SH-SY5Y (cell line): ENCODE data around the gene BLOC1S4.

Experiments used
- GATA2 ChIP-seq: IDR thresholded peaks from 2 replicates; pipeline ENCODE4 v1.6.1; 2011; ENCODE audit warnings: mild to moderate bottlenecking, low read depth, low read length
- GATA3 ChIP-seq: IDR thresholded peaks from 2 replicates; pipeline ENCODE4 v1.6.1; 2011; ENCODE audit warnings: low read depth, mild to moderate bottlenecking, low read length, moderate library complexity

Gene BLOC1S4

DNA sequence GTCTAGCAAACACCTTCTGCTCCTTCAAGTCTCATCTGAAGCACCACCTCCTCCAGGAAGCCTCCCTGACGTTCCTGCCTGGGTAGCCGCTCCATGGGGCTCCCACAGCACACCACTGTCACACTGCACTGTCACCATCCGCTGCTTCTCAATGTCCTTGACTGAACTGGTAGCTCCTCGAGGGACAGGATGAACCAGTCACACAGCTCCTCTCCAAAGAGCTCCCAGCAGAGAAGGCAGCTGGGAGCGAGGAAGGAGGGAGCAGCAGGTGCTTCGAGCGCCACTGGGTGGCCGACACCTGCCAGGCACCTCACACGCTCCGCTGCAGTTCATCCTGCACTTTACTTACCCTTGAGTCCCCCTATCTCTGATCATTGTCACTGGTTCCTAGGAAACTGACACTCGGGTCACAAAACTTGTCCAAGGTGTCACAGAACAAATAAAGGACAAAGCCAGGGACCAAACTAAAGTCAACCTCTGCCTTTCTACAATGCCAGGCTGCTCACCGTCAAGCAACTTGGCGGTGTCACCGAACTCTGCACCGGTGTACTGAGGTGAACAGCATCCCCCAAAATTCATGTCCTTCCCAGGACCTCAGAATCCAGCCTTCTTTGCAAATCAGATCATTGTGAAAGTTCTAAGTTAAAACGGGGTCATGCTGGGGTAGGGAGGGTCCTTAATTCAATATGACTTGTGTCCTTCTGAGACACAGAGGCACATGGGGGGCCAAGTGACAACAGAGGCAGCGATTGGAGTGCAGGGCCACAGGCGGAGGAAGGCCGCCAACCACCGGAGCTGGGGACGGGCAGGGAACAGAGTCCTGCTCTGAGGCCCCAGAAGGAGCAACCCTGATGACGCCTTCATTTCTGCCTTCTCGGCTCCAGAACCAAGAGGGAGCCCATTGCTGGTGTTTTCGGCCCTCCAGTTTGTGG lies 27.8 kb upstream of the BLOC1S4 start:
- TF ChIP-seq GATA2 = no peak
- no peak for TF ChIP-seq GATA3

DNA sequence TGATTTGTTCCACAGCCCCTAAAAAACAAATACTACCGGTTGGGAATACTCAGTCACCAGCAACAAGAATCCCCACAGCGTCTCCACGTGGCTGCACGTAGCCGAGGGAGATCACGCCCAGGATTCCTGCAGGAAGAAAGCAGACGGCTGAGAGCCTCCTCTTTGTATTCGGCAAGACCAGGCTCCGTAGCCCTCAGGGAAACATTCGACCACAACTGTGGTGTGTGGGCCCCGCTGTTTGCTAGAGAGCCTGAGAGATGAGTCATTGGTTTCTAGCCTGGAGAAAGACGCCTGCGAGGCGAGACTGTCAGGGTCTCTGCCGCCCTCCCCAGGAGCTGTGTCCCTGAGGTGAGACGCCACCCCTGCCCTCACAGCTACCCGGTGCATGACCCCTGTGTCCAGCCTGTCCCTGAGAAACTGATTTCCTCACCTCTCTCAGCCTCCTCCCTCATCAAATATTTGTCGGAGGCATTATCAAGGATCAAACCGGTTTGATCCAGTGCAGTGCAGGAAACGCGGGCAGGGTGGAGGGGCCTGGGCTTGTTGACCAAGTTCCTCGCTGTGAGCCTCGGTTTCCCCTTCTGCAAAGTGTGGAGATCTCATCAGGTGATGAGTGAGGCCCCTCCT lies 27.0 kb upstream of the BLOC1S4 start:
- TF ChIP-seq GATA3 (no peak), GATA2 (no peak)

DNA sequence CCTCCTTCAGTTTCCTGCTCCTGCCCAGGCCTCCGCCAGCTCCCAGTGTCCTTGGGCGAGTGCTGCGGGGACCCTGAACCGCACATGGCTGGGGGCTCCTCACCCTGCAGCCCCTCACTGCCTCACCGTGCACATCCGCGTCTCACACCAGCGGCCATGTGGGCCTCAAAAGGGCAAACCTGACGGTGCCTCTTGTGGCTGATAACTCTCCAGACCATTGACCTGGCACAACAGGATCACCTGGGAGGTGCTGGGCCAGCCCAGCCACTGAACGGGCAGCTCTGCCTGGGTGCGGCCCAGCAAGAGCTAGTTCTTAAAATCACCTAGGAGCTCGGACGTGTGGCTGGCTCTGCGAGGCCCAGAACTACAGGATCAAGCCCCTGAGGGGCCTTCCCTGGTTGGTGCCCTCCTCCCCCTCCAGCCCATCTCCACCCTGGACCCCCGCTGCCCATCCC lies 26.4 kb upstream of the BLOC1S4 start:
- no peak for TF ChIP-seq GATA2
- TF ChIP-seq GATA3 = no peak

DNA sequence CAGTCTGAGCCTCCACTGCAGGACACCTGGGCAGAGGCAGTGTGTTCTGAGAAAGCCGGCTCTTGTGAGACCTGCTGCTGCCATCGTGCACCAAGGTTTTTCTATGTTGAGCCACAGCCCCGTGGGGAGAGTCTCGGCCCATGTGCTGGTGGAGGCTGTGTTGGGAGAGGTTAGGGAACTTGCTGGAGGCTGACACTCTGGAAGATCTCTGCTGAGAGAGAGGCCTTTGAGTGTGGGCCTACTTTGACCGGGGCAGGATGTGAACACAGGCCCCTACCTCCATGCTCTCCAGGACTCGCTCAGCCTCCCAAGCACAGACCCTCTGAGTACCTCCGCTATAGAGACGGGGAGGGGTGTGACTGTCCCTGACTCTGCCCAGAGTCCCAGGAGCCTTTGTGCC lies 23.6 kb upstream of the BLOC1S4 start:
- TF ChIP-seq GATA2 = no peak
- no peak for TF ChIP-seq GATA3

DNA sequence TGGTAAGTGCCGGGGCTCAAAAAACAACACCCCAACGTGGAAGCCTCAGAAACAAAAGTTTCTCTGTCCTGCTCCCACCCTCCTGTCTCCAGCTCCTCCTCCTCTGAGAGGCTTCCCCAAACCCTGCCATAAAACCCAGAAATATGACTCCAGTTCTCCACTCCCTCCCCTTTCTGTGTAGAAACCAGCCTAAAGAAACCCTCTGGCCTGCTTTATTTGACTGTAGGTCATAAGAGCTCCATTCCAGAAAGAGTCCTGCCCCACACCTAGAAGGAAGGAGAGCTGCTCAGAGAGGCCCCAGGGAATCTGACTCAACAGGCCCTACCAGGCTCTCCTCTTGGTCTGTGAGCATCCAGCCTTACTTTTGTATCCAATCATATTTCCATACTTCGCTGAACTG lies 23.2 kb upstream of the BLOC1S4 start:
- TF ChIP-seq GATA3 (no peak), GATA2 (no peak)

DNA sequence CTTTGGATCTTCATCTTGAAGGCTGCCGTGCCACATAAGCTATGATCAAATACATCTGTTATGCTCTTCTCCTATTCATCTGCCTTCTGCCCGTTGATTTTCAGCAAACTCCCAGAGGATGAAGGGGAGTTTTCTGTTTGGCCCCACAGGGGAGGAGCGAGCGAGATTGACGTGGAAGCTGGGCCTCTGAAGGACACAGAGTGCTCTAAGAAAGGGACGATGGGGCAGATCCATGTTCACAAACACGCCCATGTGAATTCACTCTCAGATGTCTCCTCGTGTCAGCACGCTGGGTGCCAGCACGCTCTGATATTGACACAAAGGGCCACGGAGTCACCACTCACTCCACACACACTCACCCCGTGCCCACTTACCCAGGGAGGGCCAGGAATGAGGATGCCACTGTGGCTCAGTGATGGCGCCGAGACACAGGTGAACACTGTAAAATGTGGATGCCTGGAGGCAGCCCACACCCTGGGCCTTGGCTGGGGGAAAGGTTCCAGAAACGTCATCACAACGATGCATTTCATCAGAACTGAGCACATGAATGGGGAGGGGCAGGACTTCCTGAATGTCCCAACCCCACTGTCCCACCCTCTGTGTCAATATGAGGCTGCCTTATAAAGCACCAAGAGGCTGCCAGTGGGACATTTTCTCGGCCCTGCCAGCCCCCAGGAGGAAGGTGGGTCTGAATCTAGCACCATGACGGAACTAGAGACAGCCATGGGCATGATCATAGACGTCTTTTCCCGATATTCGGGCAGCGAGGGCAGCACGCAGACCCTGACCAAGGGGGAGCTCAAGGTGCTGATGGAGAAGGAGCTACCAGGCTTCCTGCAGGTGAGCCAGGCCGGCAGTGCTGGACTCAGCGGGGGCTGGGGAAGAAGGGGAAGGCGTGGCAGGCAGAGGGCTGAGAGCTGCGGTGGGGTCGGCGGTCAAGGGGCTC lies 22.5 kb upstream of the BLOC1S4 start, which contains the start of gene S100P:
TSS of gene S100P (plus strand) at position 648 of the 946 bp plus-strand sequence. CDS start at position 703, 55 bp downstream.
- TF ChIP-seq GATA3 (no peak), GATA2 (no peak)

DNA sequence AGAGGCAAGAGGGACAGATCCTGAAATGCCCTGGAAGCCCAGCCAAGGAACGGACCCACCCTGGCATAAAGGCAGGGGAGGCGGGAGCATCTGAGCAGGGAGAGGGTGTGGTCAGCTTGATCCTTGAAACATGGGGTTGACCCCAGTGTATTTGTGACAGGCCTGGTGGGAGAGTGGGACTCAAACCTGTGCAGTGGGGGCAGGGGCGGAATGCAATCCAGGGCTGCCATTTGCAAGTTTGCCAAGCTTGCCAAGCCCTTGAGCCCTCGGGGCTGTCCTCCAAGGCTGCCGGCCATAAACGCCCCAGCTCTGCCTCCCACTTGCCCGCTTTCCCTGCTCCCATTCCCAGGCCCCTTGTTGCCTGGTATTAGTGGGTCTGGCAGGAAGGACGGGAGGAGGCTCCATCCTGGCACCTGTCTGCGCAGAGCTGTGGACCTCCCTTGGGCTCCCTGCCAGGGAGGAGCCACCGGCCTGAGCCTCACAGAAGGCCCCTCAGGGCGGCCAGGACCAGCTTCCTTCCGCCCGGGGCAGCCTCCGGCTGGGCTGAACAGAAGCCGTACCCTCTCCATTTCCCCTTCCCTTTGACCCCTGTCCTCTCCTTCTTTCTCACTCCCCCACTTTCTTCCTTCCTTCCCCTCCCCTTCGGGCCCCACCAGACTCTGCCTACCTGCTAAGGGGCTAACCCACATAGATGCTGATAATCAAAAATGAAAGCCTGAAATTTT lies 21.6 kb upstream of the BLOC1S4 start:
- TF ChIP-seq GATA3 (no peak), GATA2 (no peak)

DNA sequence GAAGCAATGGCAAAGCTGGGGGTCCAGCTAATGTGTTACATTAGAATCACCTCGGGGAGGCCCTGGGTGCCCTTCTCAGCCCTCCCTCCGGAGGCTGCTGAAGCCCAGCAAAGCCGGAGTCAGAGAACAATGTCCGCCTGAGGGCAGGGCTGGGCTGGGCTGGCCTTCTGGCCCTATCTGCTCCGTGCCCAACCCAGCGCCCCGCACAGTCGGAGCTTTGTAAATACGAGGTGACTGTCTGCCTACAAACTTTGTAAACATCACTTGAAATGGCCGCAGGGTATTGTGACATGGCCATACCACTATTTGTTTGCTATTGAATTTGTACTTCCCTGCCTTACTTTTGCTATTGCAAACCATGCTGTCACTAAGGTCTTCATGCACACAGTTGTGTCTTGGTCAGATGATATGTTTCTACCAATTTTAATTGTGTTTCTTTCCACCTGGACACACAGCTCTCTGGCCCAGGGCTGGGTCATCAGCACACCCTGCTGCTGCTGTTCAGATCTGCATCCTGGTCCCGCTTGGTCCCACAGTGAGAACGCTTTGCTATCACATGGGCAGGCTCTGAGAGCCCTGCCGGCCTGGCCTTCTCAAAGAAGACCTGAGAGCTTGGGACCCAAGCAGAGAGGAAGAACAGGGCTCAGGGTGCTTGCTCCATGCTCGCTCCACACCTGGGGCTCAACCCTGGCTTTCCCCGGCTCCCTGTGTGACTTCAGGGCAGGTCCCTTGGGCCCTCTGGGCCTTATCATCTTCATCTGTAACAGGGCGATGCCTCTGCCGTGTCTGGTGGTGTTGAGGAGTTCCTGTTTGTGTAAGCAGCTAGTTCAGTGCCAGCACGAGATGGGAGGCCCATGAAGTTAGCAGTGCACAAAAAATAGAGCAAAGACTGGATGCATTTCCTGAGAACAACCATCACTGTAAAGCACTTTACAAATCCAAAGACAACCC lies 20.0 kb upstream of the BLOC1S4 start:
- no peak for TF ChIP-seq GATA3

DNA sequence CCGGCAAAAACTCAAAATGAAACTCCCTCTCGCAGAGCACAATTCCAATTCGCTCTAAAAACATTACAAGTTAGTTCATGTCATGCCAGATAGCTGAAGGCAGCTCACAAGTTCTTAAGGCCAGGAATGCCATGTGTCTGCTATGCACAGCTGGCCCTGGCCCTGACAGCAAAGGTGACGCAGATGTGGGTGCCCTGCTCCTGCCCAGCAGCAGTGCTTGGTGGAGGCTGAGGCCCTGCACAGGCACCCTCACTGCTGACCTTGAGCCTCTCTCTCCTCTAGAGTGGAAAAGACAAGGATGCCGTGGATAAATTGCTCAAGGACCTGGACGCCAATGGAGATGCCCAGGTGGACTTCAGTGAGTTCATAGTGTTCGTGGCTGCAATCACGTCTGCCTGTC lies 19.4 kb upstream of the BLOC1S4 start:
- TF ChIP-seq GATA2 (no peak), GATA3 (no peak)

DNA sequence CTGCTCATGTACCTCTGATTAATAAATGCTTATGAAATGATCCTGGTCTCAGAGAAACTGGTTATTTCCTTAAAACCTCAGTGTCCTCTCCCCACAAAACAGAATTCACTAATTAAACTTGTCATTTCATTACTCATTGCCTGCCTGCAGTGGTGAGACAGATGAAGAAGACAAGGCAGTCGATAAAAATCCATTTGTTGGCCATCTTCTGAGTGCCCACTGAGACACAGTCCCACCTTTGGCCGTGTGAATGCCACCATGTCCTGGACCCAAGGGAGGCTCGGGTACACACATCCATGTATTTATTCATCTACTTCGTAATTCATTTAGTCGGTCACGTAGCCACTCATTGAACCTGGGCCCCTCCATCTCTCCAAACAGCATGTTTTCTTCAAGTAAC lies 18.8 kb upstream of the BLOC1S4 start:
- no peak for TF ChIP-seq GATA2
- no peak for TF ChIP-seq GATA3

DNA sequence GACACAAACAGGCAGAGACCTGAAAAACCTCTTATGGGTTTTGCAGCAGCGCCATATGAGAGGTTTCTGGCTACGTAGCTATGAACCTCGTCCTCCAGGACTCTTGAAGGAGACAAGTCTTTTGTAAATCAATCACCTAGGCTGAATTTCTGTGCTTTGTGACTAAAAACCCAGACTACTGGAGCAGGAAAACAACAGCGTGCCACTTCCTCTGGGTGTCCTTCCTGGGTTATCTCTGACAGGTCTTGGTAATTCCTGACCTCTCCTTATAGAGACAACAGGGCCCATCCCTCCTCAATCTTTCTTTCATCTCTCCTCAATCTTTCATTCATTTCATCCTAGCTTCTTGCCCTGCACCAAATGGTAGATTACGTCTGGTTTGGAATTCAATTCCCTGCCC lies 16.6 kb upstream of the BLOC1S4 start:
- TF ChIP-seq GATA2 (no peak), GATA3 (no peak)

DNA sequence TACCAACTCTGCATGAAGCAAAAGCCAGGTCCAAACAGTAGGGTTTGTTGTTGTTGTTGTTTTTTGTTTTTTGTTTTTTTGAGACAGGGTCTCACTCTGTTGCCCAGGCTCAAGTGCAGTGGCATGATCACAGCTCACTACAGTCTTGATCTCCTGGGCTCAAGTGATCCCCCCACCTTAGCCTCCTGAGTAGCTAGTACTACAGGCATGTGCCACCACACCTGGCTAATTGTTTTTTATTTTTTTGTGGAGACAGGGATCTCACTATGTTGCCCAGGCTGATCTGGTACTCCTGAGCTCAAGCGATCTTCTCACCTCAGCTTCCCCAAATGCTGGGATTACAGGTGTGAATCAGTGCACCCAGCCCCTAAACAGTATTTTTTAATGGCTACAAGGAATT lies 16.1 kb upstream of the BLOC1S4 start:
- no peak for TF ChIP-seq GATA3
- TF ChIP-seq GATA2 = no peak

DNA sequence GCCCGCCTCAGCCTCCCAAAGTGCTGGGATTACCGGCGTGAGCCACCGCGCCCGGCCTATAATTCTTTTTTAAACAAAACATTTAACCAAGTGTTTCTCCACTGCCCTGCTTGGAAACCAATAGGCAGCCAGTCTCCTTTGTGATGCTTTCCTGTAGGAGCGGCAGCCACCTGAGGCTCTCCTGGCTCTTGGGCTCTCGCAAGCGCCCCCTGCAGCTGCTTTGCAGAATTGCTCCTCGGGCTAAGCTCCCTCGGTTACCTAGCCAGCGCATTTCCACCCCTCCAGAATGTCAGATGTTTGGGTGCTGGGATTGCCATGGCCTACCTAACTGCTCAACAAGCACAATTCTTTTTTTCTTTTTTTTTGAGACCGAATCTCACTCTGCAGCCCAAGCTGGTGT lies 14.6 kb upstream of the BLOC1S4 start:
- no peak for TF ChIP-seq GATA2
- no peak for TF ChIP-seq GATA3
